Neural cell (in vitro differentiated cells): ENCODE measurements around the gene SUCLG1. TPM values are rescaled to one million over a fixed set of nuclear protein-coding genes. Genes with fewer than 3 reads are reported as not detected.
A peak's percentile ranks its signal among the peaks of the same experiment; 100 is the strongest.

Experiments
- H2AFZ ChIP-seq: fragments of 200-600, 300-800 bp; sonication (generic), shearing (Covaris generic); 2 replicates; pipeline ENCODE4 v1.6.0; 2014; ENCODE audit warnings: low read depth, mild to moderate bottlenecking, antibody characterized with exemption, low read length, moderate library complexity
- H3F3A ChIP-seq: fragments of 200-600 bp; shearing (Covaris generic); 2 replicates; pipeline ENCODE4 v1.6.1; 2016; ENCODE audit warnings: mild to moderate bottlenecking, moderate library complexity, mixed read lengths, antibody characterized with exemption, low read length; ENCODE audit not compliant: insufficient read depth, poor library complexity, severe bottlenecking
- H3K27ac ChIP-seq: fragments of 200-600, 300-800 bp; sonication (generic), shearing (Covaris generic); 2 replicates; pipeline ENCODE4 v1.5.1; 2014; ENCODE audit warnings: mild to moderate bottlenecking, low read length, moderate library complexity
- H3K27me3 ChIP-seq: fragments of 300-800, 200-600 bp; sonication (generic), shearing (Covaris generic); 2 replicates; pipeline ENCODE4 v1.6.0; 2014; ENCODE audit warnings: mild to moderate bottlenecking, low read depth, low read length, moderate library complexity; ENCODE audit not compliant: insufficient read depth
- H3K36me3 ChIP-seq: fragments of 300-800, 200-600 bp; sonication (generic), shearing (Covaris generic); 2 replicates; pipeline ENCODE4 v1.5.1; 2014; ENCODE audit warnings: mild to moderate bottlenecking, antibody characterized with exemption, low read length, moderate library complexity; ENCODE audit not compliant: insufficient read depth
- H3K4me2 ChIP-seq: fragments of 300-800, 200-600 bp; sonication (generic), shearing (Covaris generic); 2 replicates; pipeline ENCODE4 v1.6.0; 2014; ENCODE audit warnings: mild to moderate bottlenecking, low read length
- H3K4me3 ChIP-seq: fragments of 300-800, 200-600 bp; sonication (generic), shearing (Covaris generic); 2 replicates; pipeline ENCODE4 v1.5.1; 2014; ENCODE audit warnings: mild to moderate bottlenecking, low read length, moderate library complexity
- H3K79me2 ChIP-seq: fragments of 200-600 bp; shearing (Covaris generic); replicated peaks from 2 replicates; pipeline ENCODE4 v1.6.0; 2014; ENCODE audit warnings: mild to moderate bottlenecking, low read length, moderate library complexity; ENCODE audit not compliant: insufficient read depth
- H3K9ac ChIP-seq: fragments of 300-800, 200-600 bp; sonication (generic), shearing (Covaris generic); 2 replicates; pipeline ENCODE4 v1.6.1; 2016; ENCODE audit warnings: mild to moderate bottlenecking, low read length, mixed read lengths
- H3K9me2 ChIP-seq: fragments of 200-600 bp; shearing (Covaris generic); 2 replicates; pipeline ENCODE4 v1.6.1; 2016; ENCODE audit warnings: mild to moderate bottlenecking, low read length, mixed read lengths; ENCODE audit not compliant: insufficient read depth
- H3K9me3 ChIP-seq: fragments of 200-600, 300-800 bp; sonication (generic), shearing (Covaris generic); 2 replicates; pipeline ENCODE4 v1.6.1; 2016; ENCODE audit warnings: mild to moderate bottlenecking, mixed run types, low read length, moderate library complexity, mixed read lengths
- H4K20me1 ChIP-seq: fragments of 200-600 bp; shearing (Covaris generic); 2 replicates; pipeline ENCODE4 v1.6.1; 2016; ENCODE audit warnings: mild to moderate bottlenecking, mixed run types; ENCODE audit not compliant: insufficient read depth
- CTCF ChIP-seq: fragments of 450-650 bp; IDR thresholded peaks from 2 replicates; pipeline ENCODE4 v1.5.1; 2014; ENCODE audit warnings: antibody characterized with exemption, mild to moderate bottlenecking, moderate library complexity; ENCODE audit not compliant: poor library complexity, severe bottlenecking
- EP300 ChIP-seq: fragments of 450-650 bp; conservative IDR thresholded peaks from 2 replicates; pipeline ENCODE4 v1.6.1; 2014; ENCODE audit warnings: antibody characterized with exemption, mild to moderate bottlenecking, moderate library complexity; ENCODE audit not compliant: poor library complexity, severe bottlenecking
- EZH2 ChIP-seq: fragments of 200-600, 300-800 bp; shearing (Covaris generic), sonication (generic); IDR thresholded peaks from 2 replicates; pipeline ENCODE4 v1.6.1; 2014; ENCODE audit warnings: antibody characterized with exemption, low read length, borderline replicate concordance, mild to moderate bottlenecking; ENCODE audit not compliant: insufficient read depth, poor library complexity, severe bottlenecking
- MXI1 ChIP-seq: fragments of 450-650 bp; conservative IDR thresholded peaks from 2 replicates; pipeline ENCODE4 v1.6.1; 2014; ENCODE audit warnings: antibody characterized with exemption, mild to moderate bottlenecking; ENCODE audit not compliant: poor library complexity, severe bottlenecking
- POLR2AphosphoS5 ChIP-seq: IDR thresholded peaks from 2 replicates; pipeline ENCODE4 v1.6.1; 2012
- RAD21 ChIP-seq: fragments of 450-650 bp; conservative IDR thresholded peaks from 2 replicates; pipeline ENCODE4 v1.6.1; 2014; ENCODE audit warnings: antibody characterized with exemption, mild to moderate bottlenecking, moderate library complexity
- REST ChIP-seq: IDR thresholded peaks from 2 replicates; pipeline ENCODE4 v1.6.1; 2012; ENCODE audit warnings: borderline replicate concordance
- SMC3 ChIP-seq: fragments of 450-650 bp; conservative IDR thresholded peaks from 2 replicates; pipeline ENCODE4 v1.6.1; 2014; ENCODE audit warnings: antibody characterized with exemption, mild to moderate bottlenecking, moderate library complexity; ENCODE audit not compliant: poor library complexity
- TAF1 ChIP-seq: IDR thresholded peaks from 2 replicates; pipeline ENCODE4 v1.6.1; 2012; ENCODE audit warnings: low read depth
- polyA plus RNA-seq: library from polyadenylated mRNA; depleted of rRNA; stranded (reverse); fragments of >200 nt; gene quantifications from 2 replicates; pipeline ENCODE4 v1.2.3, GENCODE V29; 2014

The SUCLG1 gene
- polyA plus RNA-seq, 1 donor from 2014 or later, result 135 TPM

DNA sequence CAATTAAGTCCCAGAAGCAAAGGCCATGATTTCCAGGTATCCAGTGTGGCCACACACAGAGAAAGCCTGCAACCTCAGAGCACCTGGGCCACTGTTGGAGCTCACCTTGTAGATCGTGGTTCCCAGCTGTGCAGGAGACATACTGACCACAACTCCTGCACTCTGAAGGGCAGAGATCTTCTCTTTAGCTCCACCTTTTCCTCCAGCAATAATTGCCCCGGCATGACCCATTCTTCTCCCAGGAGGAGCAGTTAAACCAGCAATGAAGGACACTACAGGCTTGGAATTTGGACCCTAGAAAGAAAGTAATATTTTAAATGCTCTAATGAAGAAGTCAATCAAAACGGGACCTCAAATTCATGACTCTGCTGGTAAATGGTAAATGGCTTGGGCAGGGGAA lies 33.8 kb downstream of the SUCLG1 start:
- Histone ChIP-seq H3K4me3 (no peak overlapping the region), H4K20me1 (no peaks in the 10 kb centered on the region), H3K79me2 (no peaks in the 10 kb centered on the region), H3K36me3 (peaks cover 12% of the 10 kb centered on the region), H2AFZ (no peak overlapping the region), H3K9me2 (no peaks in the 10 kb centered on the region), H3K27ac (no peak overlapping the region), H3K9ac (no peak overlapping the region), H3F3A (no peaks in the 10 kb centered on the region), H3K4me2 (no peak overlapping the region), H3K9me3 (no peaks in the 10 kb centered on the region), H3K27me3 (no peaks in the 10 kb centered on the region)
- TF ChIP-seq POLR2AphosphoS5, result no peak

- H3K27ac ChIP-seq, result no peak overlapping the region
- H3K27me3 ChIP-seq, result no peaks in the 10 kb centered on the region
- H4K20me1 ChIP-seq, result no peaks in the 10 kb centered on the region
- H3F3A ChIP-seq, result no peaks in the 10 kb centered on the region
- no peak overlapping the region for H3K4me3 ChIP-seq
- H3K79me2 ChIP-seq, result no peaks in the 10 kb centered on the region
- H2AFZ ChIP-seq, result no peak overlapping the region
- H3K9me3 ChIP-seq, result no peaks in the 10 kb centered on the region
- no peak overlapping the region for H3K9ac ChIP-seq
- no peaks in the 10 kb centered on the region for H3K9me2 ChIP-seq
- no peak for TF ChIP-seq TAF1
- TF ChIP-seq REST, result no peak
- TF ChIP-seq RAD21, result peak; percentile 82
- TF ChIP-seq SMC3, result peak; percentile 73
- peak; percentile 77 for TF ChIP-seq CTCF
- H3K36me3 ChIP-seq, result peaks cover 9% of the 10 kb centered on the region
- H3K4me2 ChIP-seq, result no peak overlapping the region
These were observed 34.9 kb downstream of the SUCLG1 start for GRCh38 chr2:84424152-84424551.

GRCh38 chr2:84421791-84422190 lies 37.3 kb downstream of the SUCLG1 start:
- Histone ChIP-seq H3K4me2 (no peak overlapping the region), H3K9me3 (no peaks in the 10 kb centered on the region), H3K27me3 (no peaks in the 10 kb centered on the region), H3K27ac (no peak overlapping the region), H3K36me3 (peaks cover 9% of the 10 kb centered on the region), H3K79me2 (no peaks in the 10 kb centered on the region), H3K4me3 (no peak overlapping the region), H3F3A (no peaks in the 10 kb centered on the region), H3K9ac (no peak overlapping the region), H4K20me1 (no peaks in the 10 kb centered on the region), H2AFZ (no peak overlapping the region), H3K9me2 (no peaks in the 10 kb centered on the region)
- TF ChIP-seq CTCF, result no peak
- TF ChIP-seq REST, result no peak
- TF ChIP-seq TAF1, result no peak
- TF ChIP-seq RAD21, result no peak
- no peak for TF ChIP-seq MXI1
- TF ChIP-seq SMC3, result no peak
- no peak for TF ChIP-seq POLR2AphosphoS5
- TF ChIP-seq EP300, result no peak
- TF ChIP-seq EZH2, result no peak
